Hepatocyte (in vitro differentiated cells): ENCODE data around the gene UVSSA. TPM values are rescaled to one million over a fixed set of nuclear protein-coding genes. Genes with fewer than 3 reads are reported as not detected.

Experiments
- DNase-seq: peaks from one replicate; pipeline ENCODE4 v3.0.0-alpha.2; 2016; ENCODE audit warnings: low spot score
- H2AFZ ChIP-seq: fragments of 200-600 bp; sonication (generic); 2 replicates; pipeline ENCODE4 v1.6.0; 2016; ENCODE audit warnings: antibody characterized with exemption, mild to moderate bottlenecking
- H3K27ac ChIP-seq: fragments of 200-600 bp; sonication (generic); 2 replicates; pipeline ENCODE4 v1.5.1; 2016; ENCODE audit warnings: mild to moderate bottlenecking
- H3K27me3 ChIP-seq: fragments of 200-600 bp; sonication (generic); 2 replicates; pipeline ENCODE4 v1.6.1; 2016
- H3K36me3 ChIP-seq: fragments of 200-600 bp; sonication (generic); replicated peaks from 2 replicates; pipeline ENCODE4 v1.5.1; 2016; ENCODE audit warnings: low read depth; ENCODE audit not compliant: insufficient read depth
- H3K4me1 ChIP-seq: fragments of 200-600 bp; sonication (generic); 2 replicates; pipeline ENCODE4 v1.5.1; 2016; ENCODE audit warnings: mild to moderate bottlenecking, moderate library complexity; ENCODE audit not compliant: insufficient read depth
- H3K4me2 ChIP-seq: fragments of 200-600 bp; sonication (generic); 2 replicates; pipeline ENCODE4 v1.6.0; 2016
- H3K4me3 ChIP-seq: fragments of 200-600 bp; sonication (generic); 2 replicates; pipeline ENCODE4 v1.5.1; 2016; ENCODE audit warnings: mild to moderate bottlenecking
- H3K79me2 ChIP-seq: fragments of 200-600 bp; sonication (generic); 2 replicates; pipeline ENCODE4 v1.6.0; 2017; ENCODE audit warnings: mild to moderate bottlenecking
- H3K9me2 ChIP-seq: fragments of 200-600 bp; sonication (generic); replicated peaks from 2 replicates; pipeline ENCODE4 v1.6.0; 2017; ENCODE audit warnings: mild to moderate bottlenecking; ENCODE audit not compliant: insufficient read depth
- H3K9me3 ChIP-seq: fragments of 200-600 bp; sonication (generic); 2 replicates; pipeline ENCODE4 v1.5.1; 2016; ENCODE audit warnings: low read depth, mild to moderate bottlenecking
- H4K20me1 ChIP-seq: fragments of 200-600 bp; sonication (generic); 2 replicates; pipeline ENCODE4 v1.6.0; 2016; ENCODE audit warnings: mild to moderate bottlenecking; ENCODE audit not compliant: insufficient read depth, poor library complexity, severe bottlenecking
- EZH2 ChIP-seq: fragments of 200-600 bp; sonication (generic); IDR thresholded peaks from 2 replicates; pipeline ENCODE4 v1.6.1; 2016; ENCODE audit warnings: antibody characterized with exemption, mild to moderate bottlenecking, borderline replicate concordance
- EZH2phosphoT487 ChIP-seq: fragments of 200-600 bp; sonication (generic); IDR thresholded peaks from one replicate; pipeline ENCODE4 v1.6.1; 2018; ENCODE audit warnings: antibody characterized with exemption, mild to moderate bottlenecking, low read depth, moderate library complexity; ENCODE audit not compliant: unreplicated experiment, severe bottlenecking
- WGBS: methylation state at CpG from one replicate; pipeline ENCODE4 v1.1.6; 2016; ENCODE audit warnings: low lambda C conversion rate; ENCODE audit errors: missing lambda C conversion rate; 5-methylcytosine and 5-hydroxymethylcytosine counted together
- polyA plus RNA-seq: library from polyadenylated mRNA; unstranded; fragments of >200 nt; fragmentation: Nextera tagmentation; extraction: Ambion mirVana; gene quantifications from 2 replicates; pipeline ENCODE4 v1.2.1, GENCODE V29; 2016
- total RNA-seq: library from RNA; depleted of rRNA; stranded (reverse); fragments of >200 nt; gene quantifications from 2 replicates; pipeline ENCODE4 v1.2.3, GENCODE V29; 2014
- TF ChIP-seq, protein P1 (sequence below): fragments of 200-600 bp; sonication (generic); IDR thresholded peaks from 2 replicates; pipeline ENCODE4 v1.5.1; 2016; ENCODE audit warnings: antibody characterized with exemption, mild to moderate bottlenecking; ENCODE audit not compliant: poor library complexity

Gene UVSSA
- total and polyA plus RNA-seq, 2 experiments from 2014 or later: 10.6 to 11.0 TPM

DNA sequence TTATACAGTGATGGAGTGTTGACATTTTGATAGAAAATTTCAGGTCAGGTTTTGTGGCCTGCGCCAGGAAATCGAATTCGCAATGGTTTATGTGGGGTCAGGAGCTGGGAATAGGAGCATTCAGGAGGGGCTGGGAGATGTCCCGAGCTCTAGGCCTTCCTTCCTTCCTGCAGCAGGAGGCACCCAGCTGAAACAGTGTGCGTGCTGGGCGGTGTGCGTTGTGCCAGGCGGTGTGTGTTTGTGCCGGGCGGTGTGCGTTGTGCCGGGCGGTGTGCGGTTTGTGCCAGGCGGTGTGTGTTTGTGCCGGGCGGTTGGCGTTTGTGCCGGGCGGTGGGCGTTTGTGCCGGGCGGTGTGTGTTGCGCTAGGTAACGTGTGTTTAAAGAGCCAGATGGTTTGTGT lies 1.7 kb downstream of the UVSSA start:
- Histone ChIP-seq H3K79me2 (peaks cover 49% of the 10 kb centered on the region), H3K36me3 (no peaks in the 10 kb centered on the region), H3K9me3 (no peaks in the 10 kb centered on the region), H3K4me1 (peaks cover 16% of the 10 kb centered on the region), H3K4me2 (peak overlapping the region; percentile 98), H4K20me1 (no peaks in the 10 kb centered on the region), H3K4me3 (no peak overlapping the region), H3K9me2 (no peaks in the 10 kb centered on the region), H2AFZ (no peak overlapping the region), H3K27ac (peak overlapping the region; percentile 97), H3K27me3 (no peaks in the 10 kb centered on the region)
- TF ChIP-seq, protein P1, sequence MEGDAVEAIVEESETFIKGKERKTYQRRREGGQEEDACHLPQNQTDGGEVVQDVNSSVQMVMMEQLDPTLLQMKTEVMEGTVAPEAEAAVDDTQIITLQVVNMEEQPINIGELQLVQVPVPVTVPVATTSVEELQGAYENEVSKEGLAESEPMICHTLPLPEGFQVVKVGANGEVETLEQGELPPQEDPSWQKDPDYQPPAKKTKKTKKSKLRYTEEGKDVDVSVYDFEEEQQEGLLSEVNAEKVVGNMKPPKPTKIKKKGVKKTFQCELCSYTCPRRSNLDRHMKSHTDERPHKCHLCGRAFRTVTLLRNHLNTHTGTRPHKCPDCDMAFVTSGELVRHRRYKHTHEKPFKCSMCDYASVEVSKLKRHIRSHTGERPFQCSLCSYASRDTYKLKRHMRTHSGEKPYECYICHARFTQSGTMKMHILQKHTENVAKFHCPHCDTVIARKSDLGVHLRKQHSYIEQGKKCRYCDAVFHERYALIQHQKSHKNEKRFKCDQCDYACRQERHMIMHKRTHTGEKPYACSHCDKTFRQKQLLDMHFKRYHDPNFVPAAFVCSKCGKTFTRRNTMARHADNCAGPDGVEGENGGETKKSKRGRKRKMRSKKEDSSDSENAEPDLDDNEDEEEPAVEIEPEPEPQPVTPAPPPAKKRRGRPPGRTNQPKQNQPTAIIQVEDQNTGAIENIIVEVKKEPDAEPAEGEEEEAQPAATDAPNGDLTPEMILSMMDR: no peak
- no peak for TF ChIP-seq EZH2
- WGBS: 95% methylated on average over 23 of the region's 25 CpGs
- DNase-seq: no peak

GRCh38 chr4:1349359-1350168 lies 2.6 kb downstream of the UVSSA start:
- TF ChIP-seq EZH2 (no peak), EZH2phosphoT487 (no peak)
- TF ChIP-seq, protein P1: no peak
- Histone ChIP-seq H3K36me3 (no peaks in the 10 kb centered on the region), H3K9me2 (no peaks in the 10 kb centered on the region), H3K4me2 (no peak overlapping the region), H4K20me1 (no peaks in the 10 kb centered on the region), H3K4me1 (peaks cover 16% of the 10 kb centered on the region), H3K9me3 (no peaks in the 10 kb centered on the region), H3K27me3 (no peaks in the 10 kb centered on the region), H3K4me3 (no peak overlapping the region), H3K79me2 (peaks cover 41% of the 10 kb centered on the region), H2AFZ (no peak overlapping the region), H3K27ac (no peak overlapping the region)
- no peak for DNase-seq
- 91% methylated on average over 23 of the region's 29 CpGs for WGBS

- WGBS: 91% methylated on average over 5 of the region's 5 CpGs
- DNase-seq: no peak
- Histone ChIP-seq H3K4me2 (no peak overlapping the region), H3K27ac (no peak overlapping the region), H3K36me3 (no peaks in the 10 kb centered on the region), H3K9me3 (no peaks in the 10 kb centered on the region), H3K79me2 (peaks cover 35% of the 10 kb centered on the region), H3K9me2 (no peaks in the 10 kb centered on the region), H3K27me3 (no peaks in the 10 kb centered on the region), H3K4me3 (no peak overlapping the region), H3K4me1 (peaks cover 13% of the 10 kb centered on the region), H4K20me1 (no peaks in the 10 kb centered on the region), H2AFZ (no peak overlapping the region)
- no peak for TF ChIP-seq EZH2phosphoT487
- TF ChIP-seq, protein P1: no peak
- TF ChIP-seq EZH2: no peak
Measured at GRCh38 chr4:1350169-1350520, 3.1 kb downstream of the UVSSA start.
